ENCODE results near the gene PACSIN2.

The PACSIN2 gene

DNA sequence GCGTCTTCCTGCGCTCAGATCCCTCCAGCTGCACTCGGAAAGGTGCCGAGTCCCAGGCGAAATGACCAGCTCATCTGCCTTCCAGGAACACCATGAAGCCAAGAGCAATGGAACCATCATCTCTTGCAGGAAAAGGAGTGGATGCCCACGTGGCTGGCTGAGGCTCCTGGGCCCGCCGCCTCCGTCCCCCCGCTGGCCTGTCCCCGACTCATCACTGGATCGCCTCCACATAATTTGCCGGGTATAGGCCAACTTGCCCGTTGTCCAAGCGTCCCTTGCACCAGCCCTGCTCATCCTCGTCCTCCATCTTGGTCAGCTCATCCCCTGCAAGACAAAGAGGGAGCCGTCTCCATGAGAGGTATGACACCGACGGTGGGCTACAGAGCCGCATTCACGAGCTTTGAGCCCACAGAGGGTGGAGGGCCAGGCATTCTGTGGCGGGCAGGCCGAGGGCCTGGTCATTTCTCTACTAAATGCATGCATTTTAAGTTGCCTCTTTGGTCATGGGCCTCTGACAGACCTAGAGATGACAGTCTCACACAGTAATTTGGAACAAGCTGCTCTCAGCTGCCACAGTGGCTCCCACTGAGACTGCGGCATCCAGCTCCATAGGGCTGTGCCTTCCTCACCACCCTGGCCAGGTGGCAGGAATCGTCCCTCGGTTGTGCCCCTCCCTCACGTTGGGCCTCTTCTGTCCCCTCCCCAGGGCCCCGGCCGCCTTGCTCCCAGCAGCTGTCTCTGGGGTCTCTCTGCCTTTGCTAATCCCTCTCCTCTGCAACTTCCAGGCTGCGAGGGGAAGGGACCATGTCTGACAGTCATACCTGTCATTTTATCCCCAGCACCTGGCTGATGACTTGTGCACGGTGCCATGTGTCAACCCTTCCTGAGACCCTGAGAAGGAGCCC lies 143.6 kb downstream of the PACSIN2 start:
- no peak for DNase-seq (ENCODE audit: extremely low read depth, insufficient read length)
- Histone ChIP-seq H3K36me3 (ENCODE audit: control insufficient read depth, insufficient read depth, low read length) (peaks cover 33% of the 10 kb centered on the region), H3K4me3 (replicated peaks; ENCODE audit: low read depth, low read length) (no peak overlapping the region), H3K27me3 (replicated peaks; ENCODE audit: control insufficient read depth, insufficient read depth, low read length) (no peaks in the 10 kb centered on the region)
- TF ChIP-seq, protein P1, sequence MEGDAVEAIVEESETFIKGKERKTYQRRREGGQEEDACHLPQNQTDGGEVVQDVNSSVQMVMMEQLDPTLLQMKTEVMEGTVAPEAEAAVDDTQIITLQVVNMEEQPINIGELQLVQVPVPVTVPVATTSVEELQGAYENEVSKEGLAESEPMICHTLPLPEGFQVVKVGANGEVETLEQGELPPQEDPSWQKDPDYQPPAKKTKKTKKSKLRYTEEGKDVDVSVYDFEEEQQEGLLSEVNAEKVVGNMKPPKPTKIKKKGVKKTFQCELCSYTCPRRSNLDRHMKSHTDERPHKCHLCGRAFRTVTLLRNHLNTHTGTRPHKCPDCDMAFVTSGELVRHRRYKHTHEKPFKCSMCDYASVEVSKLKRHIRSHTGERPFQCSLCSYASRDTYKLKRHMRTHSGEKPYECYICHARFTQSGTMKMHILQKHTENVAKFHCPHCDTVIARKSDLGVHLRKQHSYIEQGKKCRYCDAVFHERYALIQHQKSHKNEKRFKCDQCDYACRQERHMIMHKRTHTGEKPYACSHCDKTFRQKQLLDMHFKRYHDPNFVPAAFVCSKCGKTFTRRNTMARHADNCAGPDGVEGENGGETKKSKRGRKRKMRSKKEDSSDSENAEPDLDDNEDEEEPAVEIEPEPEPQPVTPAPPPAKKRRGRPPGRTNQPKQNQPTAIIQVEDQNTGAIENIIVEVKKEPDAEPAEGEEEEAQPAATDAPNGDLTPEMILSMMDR (IDR thresholded peaks at IDR 0.05; ENCODE audit: insufficient read depth, low read length, poor library complexity, severe bottlenecking), result no peak

DNA sequence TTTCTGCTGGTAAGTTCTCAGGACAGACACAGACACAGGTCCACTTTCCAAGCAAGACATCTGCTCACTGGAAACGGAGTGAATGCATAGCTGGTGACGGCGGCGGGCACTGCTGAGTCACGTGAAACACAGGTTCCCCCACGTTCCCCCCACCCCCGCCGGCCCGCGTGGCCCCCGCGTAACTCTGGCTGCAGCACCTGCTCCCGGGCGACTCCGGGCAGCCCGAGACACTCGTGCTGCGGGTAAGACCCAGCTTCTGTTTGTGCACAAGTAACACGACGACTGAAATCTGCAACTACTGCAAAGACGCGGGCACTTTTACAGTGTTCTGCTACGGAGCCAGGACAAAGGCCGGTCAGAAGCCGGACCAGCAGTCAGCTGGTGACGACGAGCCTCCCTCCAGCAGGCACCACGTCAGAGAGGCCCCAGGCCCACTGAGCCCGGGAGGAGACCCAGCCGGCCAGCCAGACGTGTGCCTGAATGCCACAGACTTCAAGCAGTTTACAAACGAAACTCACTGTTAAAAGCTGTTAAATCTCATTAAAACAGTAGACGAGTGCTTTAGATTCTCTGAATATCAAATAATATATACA lies 145.0 kb downstream of the PACSIN2 start:
- H3K36me3 ChIP-seq (ENCODE audit: control insufficient read depth, insufficient read depth, low read length), result peaks cover 29% of the 10 kb centered on the region
- no peaks in the 10 kb centered on the region for H3K27me3 ChIP-seq (replicated peaks; ENCODE audit: control insufficient read depth, insufficient read depth, low read length)
- DNase-seq (ENCODE audit: extremely low read depth, insufficient read length), result no peak
- H3K4me3 ChIP-seq (replicated peaks; ENCODE audit: low read depth, low read length), result no peak overlapping the region
- TF ChIP-seq, protein P1 (IDR thresholded peaks at IDR 0.05; ENCODE audit: insufficient read depth, low read length, poor library complexity, severe bottlenecking), result no peak

DNA sequence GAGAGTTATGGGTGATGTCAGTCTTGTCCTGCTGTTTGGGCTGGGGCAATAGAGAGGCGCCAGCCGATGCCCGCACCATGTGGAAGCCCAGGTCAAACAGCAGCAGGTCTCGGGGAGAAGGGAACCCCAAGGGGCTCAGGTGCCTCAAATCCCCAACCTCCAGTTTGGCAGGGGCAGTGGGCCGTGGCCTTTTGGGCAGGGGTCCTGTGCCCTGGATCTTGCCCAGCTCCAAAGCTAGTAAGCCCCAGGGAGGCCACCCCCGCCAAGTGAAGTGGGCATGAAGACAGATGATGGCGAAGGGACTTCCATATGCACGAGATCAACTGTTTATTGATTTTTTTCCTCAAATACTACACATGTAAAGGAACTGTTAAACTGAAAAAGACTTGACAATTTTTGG lies 145.5 kb downstream of the PACSIN2 start:
- no peaks in the 10 kb centered on the region for H3K27me3 ChIP-seq (replicated peaks; ENCODE audit: control insufficient read depth, insufficient read depth, low read length)
- TF ChIP-seq, protein P1 (IDR thresholded peaks at IDR 0.05; ENCODE audit: insufficient read depth, low read length, poor library complexity, severe bottlenecking), result no peak
- peaks cover 28% of the 10 kb centered on the region for H3K36me3 ChIP-seq (ENCODE audit: control insufficient read depth, insufficient read depth, low read length)
- no peak overlapping the region for H3K4me3 ChIP-seq (replicated peaks; ENCODE audit: low read depth, low read length)
- DNase-seq (ENCODE audit: extremely low read depth, insufficient read length), result no peak

DNA sequence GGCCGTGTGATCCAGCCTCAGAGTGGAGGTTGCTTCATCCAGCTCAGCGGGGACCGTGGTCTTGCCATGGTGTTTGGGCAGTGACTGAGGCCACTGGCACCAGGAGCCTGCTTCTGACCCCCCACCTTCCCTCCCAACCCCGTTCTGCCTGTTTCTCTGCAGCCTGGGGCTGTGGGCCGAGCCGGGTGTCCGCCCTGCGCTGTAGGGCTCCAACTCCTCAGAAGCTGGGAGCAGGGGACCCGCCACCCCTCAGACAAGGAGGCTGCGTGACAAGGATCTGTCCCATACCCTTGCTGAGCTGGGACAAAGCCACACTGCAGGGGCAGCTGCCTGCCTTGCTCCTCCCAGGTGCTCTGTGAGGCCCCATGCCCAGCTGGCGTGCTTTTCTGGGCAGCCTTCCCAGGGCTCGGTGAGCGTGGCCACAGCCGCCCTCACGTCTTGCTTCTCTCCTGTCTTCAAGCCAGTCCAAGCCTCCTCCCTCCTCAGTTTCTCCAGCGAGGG lies 146.1 kb downstream of the PACSIN2 start:
- no peak for DNase-seq (ENCODE audit: extremely low read depth, insufficient read length)

DNA sequence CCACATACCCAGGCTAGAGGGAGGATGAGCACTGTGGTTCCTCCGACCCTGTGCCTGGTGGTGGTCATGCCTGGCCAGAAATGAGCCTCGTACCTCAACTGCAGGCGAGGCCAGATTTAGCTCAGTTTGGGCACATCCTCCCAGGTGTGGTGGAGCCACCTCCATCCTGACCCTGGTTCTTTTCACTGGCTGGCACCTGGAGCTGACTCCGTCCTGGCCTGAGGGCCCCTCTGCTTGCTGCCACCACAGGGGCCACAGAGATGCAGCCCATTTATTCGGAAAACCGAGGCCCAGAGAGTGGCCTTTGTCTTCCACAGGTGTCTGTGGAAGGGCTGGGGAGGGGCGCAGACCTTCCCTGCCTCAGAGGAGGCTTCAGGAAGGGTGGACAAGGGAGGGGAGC lies 148.8 kb downstream of the PACSIN2 start:
- H3K36me3 ChIP-seq (ENCODE audit: control insufficient read depth, insufficient read depth, low read length), result peaks cover 9% of the 10 kb centered on the region
- DNase-seq (ENCODE audit: extremely low read depth, insufficient read length), result no peak
- H3K27me3 ChIP-seq (replicated peaks; ENCODE audit: control insufficient read depth, insufficient read depth, low read length), result no peaks in the 10 kb centered on the region
- TF ChIP-seq, protein P1 (IDR thresholded peaks at IDR 0.05; ENCODE audit: insufficient read depth, low read length, poor library complexity, severe bottlenecking), result no peak
- no peak overlapping the region for H3K4me3 ChIP-seq (replicated peaks; ENCODE audit: low read depth, low read length)

More for the DNA sequence above, 146.1 kb downstream of the PACSIN2 start:
- TF ChIP-seq, protein P1 (IDR thresholded peaks at IDR 0.05; ENCODE audit: insufficient read depth, low read length, poor library complexity, severe bottlenecking), result no peak
- H3K4me3 ChIP-seq (replicated peaks; ENCODE audit: low read depth, low read length), result no peak overlapping the region
- peaks cover 25% of the 10 kb centered on the region for H3K36me3 ChIP-seq (ENCODE audit: control insufficient read depth, insufficient read depth, low read length)
- no peaks in the 10 kb centered on the region for H3K27me3 ChIP-seq (replicated peaks; ENCODE audit: control insufficient read depth, insufficient read depth, low read length)
